ENCODE data around the gene BRD1.
"Not testable (repeated sequence)": the region's sequence is repeated elsewhere in the genome, so short reads cannot be mapped to it uniquely, and the experiment has no call there.

The BRD1 gene

GRCh38 chr22:49852898-49853894 lies 25.5 kb upstream of the BRD1 start, which contains the start of gene ZBED4:
ZBED4 (plus strand) TSS chr22:49853844; CDS start chr22:49883663, 29,819 bp downstream.
- DNase-seq: peak; percentile 92

GRCh38 chr22:49852568-49852897 lies 24.9 kb upstream of the BRD1 start:
- DNase-seq: not testable (repeated sequence)

- DNase-seq: no peak
Measured at GRCh38 chr22:49850959-49851802, 23.5 kb upstream of the BRD1 start.

- DNase-seq: no peak
Measured at GRCh38 chr22:49850021-49850911, 22.6 kb upstream of the BRD1 start.

GRCh38 chr22:49849161-49850020 lies 21.7 kb upstream of the BRD1 start:
- DNase-seq: no peak

- no peak for DNase-seq
Measured at GRCh38 chr22:49848690-49849160, 21.1 kb upstream of the BRD1 start.

- DNase-seq: no peak
Measured at GRCh38 chr22:49847751-49848689, 20.3 kb upstream of the BRD1 start.

GRCh38 chr22:49845666-49846459 lies 18.2 kb upstream of the BRD1 start:
- DNase-seq: no peak

- no peak for DNase-seq
Measured at GRCh38 chr22:49845241-49845640, 17.6 kb upstream of the BRD1 start.

GRCh38 chr22:49838771-49839717 lies 11.4 kb upstream of the BRD1 start:
- DNase-seq: no peak

GRCh38 chr22:49833340-49834007 lies 5.8 kb upstream of the BRD1 start:
- no peak for DNase-seq

GRCh38 chr22:49829044-49829853 lies 1.6 kb upstream of the BRD1 start:
- DNase-seq: no peak

GRCh38 chr22:49828599-49828965 lies 909 bp upstream of the BRD1 start:
- no peak for DNase-seq

GRCh38 chr22:49827271-49827852 lies 311 bp downstream of the BRD1 start:
- no peak for DNase-seq

- DNase-seq: peak; percentile 36
Measured at GRCh38 chr22:49826603-49827270, 936 bp downstream of the BRD1 start.

All from HCEC 1CT (cell line).